Measurements from ENCODE around the gene MZT1. TPM values are rescaled to one million over a fixed set of nuclear protein-coding genes. Genes with fewer than 3 reads are reported as not detected.

Gene MZT1
- total and polyA plus RNA-seq, 10 of the 15 experiments (the other 5 are each of a cell fraction or from before 2014, with no cell fraction given): 16.2 to 47.6 (median 25.4) TPM

GRCh38 chr13:72678312-72678711, 49.1 kb downstream of the MZT1 start:
- BruUV-seq (replicated peaks): no TSS peak
- RAD21 ChIA-PET (ENCODE audit: unreplicated experiment): no interaction called here
- in situ Hi-C loops (cut with MboI): no loop called here
- TF ChIP-seq IRF4 (IDR thresholded peaks at IDR 0.05; ENCODE audit: low read depth, low read length) (no peak), IKZF1 (conservative IDR thresholded peaks at IDR 0.05) (no peak), REST (IDR thresholded peaks at IDR 0.05; ENCODE audit: low read depth, low read length) (no peak), ZNF384 (IDR thresholded peaks at IDR 0.05; ENCODE audit: borderline replicate concordance, low read depth, low read length) (no peak), RELA (IDR thresholded peaks at IDR 0.05; ENCODE audit: borderline replicate concordance, partially characterized antibody) (no peak), SKIL (IDR thresholded peaks at IDR 0.05; ENCODE audit: low read depth, poor library complexity, severe bottlenecking) (no peak)
- TF ChIP-seq, protein P1, sequence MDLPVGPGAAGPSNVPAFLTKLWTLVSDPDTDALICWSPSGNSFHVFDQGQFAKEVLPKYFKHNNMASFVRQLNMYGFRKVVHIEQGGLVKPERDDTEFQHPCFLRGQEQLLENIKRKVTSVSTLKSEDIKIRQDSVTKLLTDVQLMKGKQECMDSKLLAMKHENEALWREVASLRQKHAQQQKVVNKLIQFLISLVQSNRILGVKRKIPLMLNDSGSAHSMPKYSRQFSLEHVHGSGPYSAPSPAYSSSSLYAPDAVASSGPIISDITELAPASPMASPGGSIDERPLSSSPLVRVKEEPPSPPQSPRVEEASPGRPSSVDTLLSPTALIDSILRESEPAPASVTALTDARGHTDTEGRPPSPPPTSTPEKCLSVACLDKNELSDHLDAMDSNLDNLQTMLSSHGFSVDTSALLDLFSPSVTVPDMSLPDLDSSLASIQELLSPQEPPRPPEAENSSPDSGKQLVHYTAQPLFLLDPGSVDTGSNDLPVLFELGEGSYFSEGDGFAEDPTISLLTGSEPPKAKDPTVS (IDR thresholded peaks at IDR 0.05; ENCODE audit: low read depth, low read length): no peak
- Histone ChIP-seq H3K27me3 (replicated peaks in 1 of 2; ENCODE audit: control insufficient read depth in 2 of 2, insufficient read depth in 2 of 2, low read length in 1 of 2) (no peaks in the 10 kb centered on the region), H3K4me2 (ENCODE audit: control insufficient read depth, insufficient read depth) (no peak overlapping the region), H3K27ac (ENCODE audit: control insufficient read depth, insufficient read depth) (no peak overlapping the region), H2AFZ (ENCODE audit: control insufficient read depth, low read depth, low read length) (no peak overlapping the region), H3K9ac (ENCODE audit: control insufficient read depth, insufficient read depth, low read length) (no peak overlapping the region), H3K36me3 (ENCODE audit: control insufficient read depth in 2 of 2, insufficient read depth in 2 of 2, low read length in 1 of 2) (no peaks in the 10 kb centered on the region), H3K4me3 (no peak overlapping the region), H3K9me3 (replicated peaks; ENCODE audit: control insufficient read depth, insufficient read depth, low read length) (no peaks in the 10 kb centered on the region), H3K79me2 (ENCODE audit: control insufficient read depth, insufficient read depth, low read length) (no peaks in the 10 kb centered on the region), H4K20me1 (ENCODE audit: control insufficient read depth, insufficient read depth) (no peaks in the 10 kb centered on the region), H3K4me1 (ENCODE audit: control insufficient read depth, insufficient read depth, low read length) (no peaks in the 10 kb centered on the region)
- DNase-seq (ENCODE audit: low read depth, low spot score) (no peak), ATAC-seq (no peak), FAIRE-seq (no peak)
- intact Hi-C loops (cut with micrococcal nuclease; ENCODE audit: unreplicated experiment): no loop called here
- 0% methylated on average over 1 of the region's 1 CpG for WGBS (ENCODE audit: insufficient coverage, insufficient replicate concordance, low lambda C conversion rate, missing lambda C conversion rate)
- SMC1A ChIA-PET (ENCODE audit: uncharacterized antibody, unreplicated experiment): interaction anchor here (0.6 kb wide), 1 partner anchor 44 kb away, joined by 3 read pairs; no protein-coding TSS in a partner anchor
- POLR2A ChIA-PET: no interaction called here
- CTCF ChIA-PET: no interaction called here

Data from GM12878 (cell line).